Measurements from ENCODE around the gene ETFA.

The ETFA gene

DNA sequence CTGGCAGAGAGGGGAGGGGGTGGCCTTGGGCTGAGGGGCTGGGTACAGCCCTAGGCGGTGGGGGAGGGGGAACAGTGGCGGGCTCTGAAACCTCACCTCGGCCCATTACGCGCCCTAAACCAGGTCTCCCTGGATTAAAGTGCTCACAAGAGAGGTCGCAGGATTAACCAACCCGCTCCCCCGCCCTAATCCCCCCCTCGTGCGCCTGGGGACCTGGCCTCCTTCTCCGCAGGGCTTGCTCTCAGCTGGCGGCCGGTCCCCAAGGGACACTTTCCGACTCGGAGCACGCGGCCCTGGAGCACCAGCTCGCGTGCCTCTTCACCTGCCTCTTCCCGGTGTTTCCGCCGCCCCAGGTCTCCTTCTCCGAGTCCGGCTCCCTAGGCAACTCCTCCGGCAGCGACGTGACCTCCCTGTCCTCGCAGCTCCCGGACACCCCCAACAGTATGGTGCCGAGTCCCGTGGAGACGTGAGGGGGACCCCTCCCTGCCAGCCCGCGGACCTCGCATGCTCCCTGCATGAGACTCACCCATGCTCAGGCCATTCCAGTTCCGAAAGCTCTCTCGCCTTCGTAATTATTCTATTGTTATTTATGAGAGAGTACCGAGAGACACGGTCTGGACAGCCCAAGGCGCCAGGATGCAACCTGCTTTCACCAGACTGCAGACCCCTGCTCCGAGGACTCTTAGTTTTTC, 30.2 kb upstream of the ETFA start:
- Histone ChIP-seq H3K27me3 (peaks cover 100% of the 10 kb centered on the region), H3K4me3 (ENCODE audit: low read depth, low read length) (peak overlapping the region; percentile 43), H3K4me1 (no peaks in the 10 kb centered on the region), H3K9me3 (peaks cover 5% of the 10 kb centered on the region; the same call in 1 of the 2 replicates), H3K36me3 (no peaks in the 10 kb centered on the region)
- DNase-seq = peak; percentile 54
- TF ChIP-seq, protein P1, sequence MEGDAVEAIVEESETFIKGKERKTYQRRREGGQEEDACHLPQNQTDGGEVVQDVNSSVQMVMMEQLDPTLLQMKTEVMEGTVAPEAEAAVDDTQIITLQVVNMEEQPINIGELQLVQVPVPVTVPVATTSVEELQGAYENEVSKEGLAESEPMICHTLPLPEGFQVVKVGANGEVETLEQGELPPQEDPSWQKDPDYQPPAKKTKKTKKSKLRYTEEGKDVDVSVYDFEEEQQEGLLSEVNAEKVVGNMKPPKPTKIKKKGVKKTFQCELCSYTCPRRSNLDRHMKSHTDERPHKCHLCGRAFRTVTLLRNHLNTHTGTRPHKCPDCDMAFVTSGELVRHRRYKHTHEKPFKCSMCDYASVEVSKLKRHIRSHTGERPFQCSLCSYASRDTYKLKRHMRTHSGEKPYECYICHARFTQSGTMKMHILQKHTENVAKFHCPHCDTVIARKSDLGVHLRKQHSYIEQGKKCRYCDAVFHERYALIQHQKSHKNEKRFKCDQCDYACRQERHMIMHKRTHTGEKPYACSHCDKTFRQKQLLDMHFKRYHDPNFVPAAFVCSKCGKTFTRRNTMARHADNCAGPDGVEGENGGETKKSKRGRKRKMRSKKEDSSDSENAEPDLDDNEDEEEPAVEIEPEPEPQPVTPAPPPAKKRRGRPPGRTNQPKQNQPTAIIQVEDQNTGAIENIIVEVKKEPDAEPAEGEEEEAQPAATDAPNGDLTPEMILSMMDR (IDR thresholded peaks at IDR 0.05; ENCODE audit: low read depth, low read length) = peak; percentile 0; the same call in 1 of the 2 replicates

DNA sequence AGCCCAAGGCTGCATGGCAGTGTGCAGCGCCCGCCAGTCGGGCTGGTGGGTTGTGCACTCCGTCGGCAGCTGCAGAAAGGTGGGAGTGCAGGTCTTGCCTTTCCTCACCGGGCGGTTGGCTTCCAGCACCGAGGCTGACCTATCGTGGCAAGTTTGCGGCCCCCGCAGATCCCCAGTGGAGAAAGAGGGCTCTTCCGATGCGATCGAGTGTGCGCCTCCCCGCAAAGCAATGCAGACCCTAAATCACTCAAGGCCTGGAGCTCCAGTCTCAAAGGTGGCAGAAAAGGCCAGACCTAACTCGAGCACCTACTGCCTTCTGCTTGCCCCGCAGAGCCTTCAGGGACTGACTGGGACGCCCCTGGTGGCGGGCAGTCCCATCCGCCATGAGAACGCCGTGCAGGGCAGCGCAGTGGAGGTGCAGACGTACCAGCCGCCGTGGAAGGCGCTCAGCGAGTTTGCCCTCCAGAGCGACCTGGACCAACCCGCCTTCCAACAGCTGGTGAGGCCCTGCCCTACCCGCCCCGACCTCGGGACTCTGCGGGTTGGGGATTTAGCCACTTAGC, 29.6 kb upstream of the ETFA start:
- H3K27me3 ChIP-seq = peaks cover 100% of the 10 kb centered on the region

GRCh38 chr15:76340198-76340802, 29.0 kb upstream of the ETFA start:
- Histone ChIP-seq H3K4me1 (no peaks in the 10 kb centered on the region), H3K4me3 (ENCODE audit: low read depth, low read length) (peak overlapping the region; percentile 43), H3K9me3 (peaks cover 5% of the 10 kb centered on the region; the same call in 1 of the 2 replicates), H3K27me3 (peaks cover 100% of the 10 kb centered on the region), H3K36me3 (no peaks in the 10 kb centered on the region)
- DNase-seq = peak; percentile 50
- TF ChIP-seq, protein P1 (IDR thresholded peaks at IDR 0.05; ENCODE audit: low read depth, low read length) = no peak

More for the DNA sequence above, 29.6 kb upstream of the ETFA start:
- Histone ChIP-seq H3K4me3 (ENCODE audit: low read depth, low read length) (peak overlapping the region; percentile 43), H3K36me3 (no peaks in the 10 kb centered on the region), H3K4me1 (no peaks in the 10 kb centered on the region), H3K9me3 (peaks cover 5% of the 10 kb centered on the region; the same call in 1 of the 2 replicates)
- TF ChIP-seq, protein P1 (IDR thresholded peaks at IDR 0.05; ENCODE audit: low read depth, low read length) = peak; percentile 46
- peak; percentile 73 for DNase-seq

GRCh38 chr15:76339305-76340197, 28.3 kb upstream of the ETFA start:
- peak overlapping the region; percentile 43 for H3K4me3 ChIP-seq (ENCODE audit: low read depth, low read length)
- H3K27me3 ChIP-seq = peaks cover 100% of the 10 kb centered on the region
- DNase-seq = no peak
- no peaks in the 10 kb centered on the region for H3K4me1 ChIP-seq
- H3K9me3 ChIP-seq = peaks cover 5% of the 10 kb centered on the region; the same call in 1 of the 2 replicates
- TF ChIP-seq, protein P1 (IDR thresholded peaks at IDR 0.05; ENCODE audit: low read depth, low read length) = no peak
- H3K36me3 ChIP-seq = no peaks in the 10 kb centered on the region

- H3K4me3 ChIP-seq (ENCODE audit: low read depth, low read length) = no peak overlapping the region
Observed at GRCh38 chr15:76338486-76339304, 27.4 kb upstream of the ETFA start.

More at GRCh38 chr15:76338486-76339304, 27.4 kb upstream of the ETFA start:
- no peaks in the 10 kb centered on the region for H3K36me3 ChIP-seq
- DNase-seq = no peak
- H3K4me1 ChIP-seq = no peaks in the 10 kb centered on the region
- peaks cover 5% of the 10 kb centered on the region; the same call in 1 of the 2 replicates for H3K9me3 ChIP-seq
- peaks cover 100% of the 10 kb centered on the region for H3K27me3 ChIP-seq
- TF ChIP-seq, protein P1 (IDR thresholded peaks at IDR 0.05; ENCODE audit: low read depth, low read length) = no peak

All from BE2C (cell line).